Esophagus (tissue), 2 donors: ENCODE results near the gene BBX. TPM values are rescaled to one million over a fixed set of nuclear protein-coding genes. Genes with fewer than 3 reads are reported as not detected.

Experiments
- H3K27ac ChIP-seq, 2 donors: one replicate each; pipeline ENCODE4 v1.5.1; 2013; ENCODE audit warnings: low read depth in 2 of 2, mild to moderate bottlenecking in 2 of 2, inconsistent platforms in 1 of 2, low read length in 1 of 2, moderate library complexity in 1 of 2
- H3K27me3 ChIP-seq, 2 donors: one replicate each; pipeline ENCODE4 v1.6.1; 2013; ENCODE audit warnings: low read length in 2 of 2, control low read depth in 1 of 2, mild to moderate bottlenecking in 1 of 2; ENCODE audit not compliant: insufficient read depth in 2 of 2, control insufficient read depth in 1 of 2
- H3K36me3 ChIP-seq, 2 donors: one replicate each; pipeline ENCODE4 v1.6.1; 2013; ENCODE audit warnings: low read length in 1 of 2; ENCODE audit not compliant: control insufficient read depth in 2 of 2, insufficient read depth in 2 of 2
- H3K4me1 ChIP-seq, 2 donors: one replicate each; pipeline ENCODE4 v1.6.1; 2013; ENCODE audit warnings: low read length in 1 of 2; ENCODE audit not compliant: control insufficient read depth in 2 of 2, insufficient read depth in 2 of 2
- H3K4me3 ChIP-seq, 2 donors: one replicate each; pipeline ENCODE4 v1.5.1; 2013; ENCODE audit warnings: low read length in 2 of 2, mild to moderate bottlenecking in 2 of 2, low read depth in 1 of 2, moderate library complexity in 1 of 2
- H3K9me3 ChIP-seq, 2 donors: one replicate each; pipeline ENCODE4 v1.6.1; 2013; ENCODE audit warnings: mild to moderate bottlenecking in 2 of 2, low read depth in 1 of 2, low read length in 1 of 2, moderate library complexity in 1 of 2; ENCODE audit not compliant: control insufficient read depth in 2 of 2, insufficient read depth in 1 of 2
- WGBS, 2 donors: extraction: QIAGEN DNeasy Blood & Tissue Kit; methylation state at CpG; one replicate each; pipeline ENCODE4 v1.1.7; 2013; 5-methylcytosine and 5-hydroxymethylcytosine counted together
- polyA plus RNA-seq, 2 donors: library from polyadenylated mRNA; stranded (reverse); fragments of 200-250 nt; gene quantifications; one replicate each; pipeline ENCODE4 v1.2.3, GENCODE V29; 2013
- donor health status: healthy with polysubstance abuse.
- donor health status: Bipolar disorder and iron deficiency.

Gene BBX
- polyA plus RNA-seq, 2 donors, result 3.4 to 4.7 TPM

- H3K27me3 ChIP-seq, result no peaks in the 10 kb centered on the region
- H3K27ac ChIP-seq, result no peak overlapping the region
- no peaks in the 10 kb centered on the region for H3K36me3 ChIP-seq
- no peaks in the 10 kb centered on the region for H3K9me3 ChIP-seq
- 87 to 89% methylated on average over 5 of the region's 5 CpGs for WGBS, 2 donors
- H3K4me1 ChIP-seq, result no peaks in the 10 kb centered on the region
- H3K4me3 ChIP-seq, result no peak overlapping the region
These were observed 215.9 kb downstream of the BBX start for GRCh38 chr3:107738486-107739183.

DNA sequence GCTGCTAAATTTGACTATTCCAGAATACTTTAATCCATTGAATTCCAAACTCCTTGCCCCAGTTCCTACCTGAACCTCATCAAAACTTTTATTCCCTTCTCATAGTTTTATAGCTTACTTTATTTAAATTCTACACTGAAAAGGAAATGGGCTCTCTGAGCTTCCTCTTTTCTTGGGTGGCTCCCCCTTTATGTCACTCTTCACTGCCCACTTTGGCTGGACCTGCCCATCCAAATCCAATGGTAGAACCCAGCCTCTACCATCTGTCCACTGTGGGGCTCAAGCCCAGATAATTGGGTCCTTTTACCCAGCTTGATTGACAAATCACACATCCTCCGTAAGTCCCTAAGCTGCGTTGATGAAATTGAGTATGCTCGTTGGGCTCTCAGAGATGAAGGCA lies 216.5 kb downstream of the BBX start:
- Histone ChIP-seq H3K27me3 (no peaks in the 10 kb centered on the region), H3K4me1 (no peaks in the 10 kb centered on the region), H3K36me3 (no peaks in the 10 kb centered on the region), H3K27ac (no peak overlapping the region), H3K4me3 (no peak overlapping the region), H3K9me3 (no peaks in the 10 kb centered on the region)
- 62 to 64% methylated on average over 3 of the region's 3 CpGs for WGBS, 2 donors

DNA sequence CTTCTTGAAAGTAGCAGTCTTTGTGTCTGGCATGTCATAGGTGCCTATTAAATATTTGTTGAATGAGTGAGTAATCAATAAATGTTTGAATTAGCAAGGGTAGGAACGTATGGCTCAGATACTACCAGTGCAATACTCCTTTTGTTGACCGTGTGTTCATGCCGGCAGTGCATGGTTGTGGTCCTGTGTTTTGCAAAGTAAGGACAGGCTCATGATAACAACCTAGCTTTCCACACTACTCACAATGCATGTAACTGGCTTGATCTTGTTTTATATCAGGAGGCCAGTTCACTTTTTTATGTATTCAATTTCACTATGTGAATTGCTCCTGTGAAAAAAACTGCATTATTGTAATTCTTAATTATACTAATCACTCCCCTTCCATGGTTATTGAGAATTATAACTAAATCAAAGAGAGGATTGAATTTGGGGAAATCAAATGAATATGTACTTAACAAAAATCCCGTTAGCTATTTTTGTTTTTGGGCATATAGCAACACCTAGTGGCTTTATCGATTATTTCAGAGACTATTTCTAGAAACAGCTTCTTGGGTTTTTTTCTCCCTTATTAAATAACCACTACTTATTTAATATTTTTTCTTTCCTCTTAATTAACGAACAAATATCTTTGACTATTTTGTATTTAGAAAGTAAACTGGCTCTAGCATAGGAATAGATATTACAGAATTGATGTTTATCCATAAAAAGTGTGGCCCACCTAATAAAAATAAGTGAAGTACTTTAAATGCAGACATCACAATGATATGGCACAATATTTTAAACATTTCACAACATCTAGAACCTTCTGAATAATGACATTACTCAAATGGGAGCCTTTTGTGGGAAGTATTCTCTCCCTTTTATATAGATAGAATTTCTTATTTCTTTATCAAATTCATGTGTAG lies 218.5 kb downstream of the BBX start:
- Histone ChIP-seq H3K4me1 (no peaks in the 10 kb centered on the region), H3K4me3 (no peak overlapping the region), H3K36me3 (no peaks in the 10 kb centered on the region), H3K27ac (no peak overlapping the region), H3K27me3 (no peaks in the 10 kb centered on the region), H3K9me3 (no peaks in the 10 kb centered on the region)
- 49 to 50% methylated on average over 6 of the region's 6 CpGs for WGBS, 2 donors

GRCh38 chr3:107745354-107745753 lies 222.6 kb downstream of the BBX start:
- Histone ChIP-seq H3K4me1 (no peaks in the 10 kb centered on the region), H3K9me3 (no peaks in the 10 kb centered on the region), H3K4me3 (no peak overlapping the region), H3K27me3 (no peaks in the 10 kb centered on the region), H3K27ac (no peak overlapping the region), H3K36me3 (no peaks in the 10 kb centered on the region)
- WGBS, 2 donors, result 96 to 97% methylated on average over 4 of the region's 4 CpGs

DNA sequence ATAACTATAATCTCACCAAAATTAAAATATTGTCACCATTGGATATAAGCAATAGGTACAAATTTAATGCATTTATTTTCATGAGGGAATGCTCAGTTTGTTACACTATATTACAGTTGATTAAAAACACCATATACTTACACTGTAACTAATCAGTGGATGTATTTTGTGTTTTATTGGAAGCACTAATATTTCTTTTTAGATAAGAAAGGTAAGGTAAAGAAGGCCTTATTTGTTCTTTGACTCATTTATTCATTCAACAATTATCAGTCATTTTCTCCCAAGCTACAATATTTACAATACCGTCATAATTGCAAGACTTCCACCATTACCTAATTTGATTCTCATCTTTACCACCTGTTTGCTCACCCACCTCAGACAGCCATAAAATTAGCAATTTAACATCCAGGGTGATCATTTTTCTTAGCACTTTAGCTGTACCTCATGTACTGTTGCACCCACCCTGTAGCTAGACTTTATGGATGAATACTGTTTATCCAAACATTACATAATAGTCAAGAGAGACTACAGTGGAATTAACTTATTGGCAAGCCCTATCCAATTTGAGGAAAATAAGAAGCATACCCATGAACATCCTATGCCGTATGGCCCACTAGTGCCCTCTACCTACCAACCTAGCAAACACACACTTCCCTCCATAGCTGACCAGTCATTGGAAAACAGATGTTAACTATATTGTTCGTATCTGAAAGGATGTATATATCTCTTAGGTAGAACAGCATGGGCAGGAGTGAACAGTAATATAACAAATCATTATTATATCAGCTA lies 229.6 kb downstream of the BBX start:
- 74 to 86% methylated on average over 3 of the region's 3 CpGs for WGBS, 2 donors
- Histone ChIP-seq H3K4me3 (no peak overlapping the region), H3K27me3 (no peaks in the 10 kb centered on the region)

DNA sequence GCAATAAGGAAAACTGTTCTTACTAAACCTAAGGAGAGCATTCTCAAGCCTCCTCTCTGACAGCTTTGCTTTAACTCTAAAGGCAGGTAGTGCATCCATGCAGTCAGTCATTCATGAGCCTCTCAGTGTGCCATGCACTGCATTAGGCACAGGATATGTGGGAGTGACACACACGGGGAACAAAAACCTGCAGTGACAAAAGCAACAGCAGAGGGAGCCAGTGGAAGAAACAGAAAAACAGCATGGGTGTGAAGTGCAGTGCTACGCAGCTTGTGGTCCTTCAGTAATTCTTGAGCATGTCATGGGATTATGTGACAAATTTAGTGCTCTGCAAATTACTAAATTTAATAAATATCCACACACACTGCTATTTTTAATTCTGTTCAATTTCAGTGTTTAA lies 230.7 kb downstream of the BBX start:
- Histone ChIP-seq H3K27me3 (no peaks in the 10 kb centered on the region), H3K4me1 (no peaks in the 10 kb centered on the region), H3K27ac (no peak overlapping the region), H3K36me3 (peaks cover 0 to 2% of the 10 kb centered on the region in 2 donors), H3K9me3 (no peaks in the 10 kb centered on the region), H3K4me3 (no peak overlapping the region)
- 39 to 46% methylated on average over 2 of the region's 2 CpGs for WGBS, 2 donors

More for the DNA sequence above, 229.6 kb downstream of the BBX start:
- Histone ChIP-seq H3K27ac (no peak overlapping the region), H3K36me3 (peaks cover 0 to 2% of the 10 kb centered on the region in 2 donors), H3K9me3 (no peaks in the 10 kb centered on the region), H3K4me1 (no peaks in the 10 kb centered on the region)

- WGBS, 2 donors, result 68 to 77% methylated on average over 4 of the region's 4 CpGs
- H3K9me3 ChIP-seq, result no peaks in the 10 kb centered on the region
- no peak overlapping the region for H3K4me3 ChIP-seq
- no peaks in the 10 kb centered on the region for H3K4me1 ChIP-seq
- no peaks in the 10 kb centered on the region for H3K27me3 ChIP-seq
- H3K36me3 ChIP-seq, result peaks cover 0 to 2% of the 10 kb centered on the region in 2 donors
- H3K27ac ChIP-seq, result no peak overlapping the region
These were observed 231.2 kb downstream of the BBX start for GRCh38 chr3:107753976-107754375.

DNA sequence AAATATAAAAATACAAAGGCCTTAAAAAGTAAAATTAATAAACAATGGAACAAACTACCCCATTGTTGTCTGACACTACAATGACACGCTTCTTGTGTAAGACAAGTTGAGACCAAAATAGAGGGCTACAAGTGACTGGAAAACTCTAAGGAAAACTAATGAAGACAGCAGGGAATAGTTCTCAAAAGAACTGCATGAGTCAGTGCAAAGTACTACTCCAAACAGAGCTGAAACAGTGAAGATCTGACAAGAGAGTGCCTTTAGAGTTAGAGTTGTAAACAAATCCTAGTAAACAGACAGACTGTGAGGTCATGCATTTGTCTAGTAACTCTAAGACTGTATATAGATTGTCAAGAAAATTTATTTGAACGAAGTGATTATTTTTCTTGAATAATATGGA lies 233.9 kb downstream of the BBX start:
- no peaks in the 10 kb centered on the region for H3K9me3 ChIP-seq
- H3K27me3 ChIP-seq, result no peaks in the 10 kb centered on the region
- WGBS, 2 donors, result 80 to 83% methylated on average over 2 of the region's 2 CpGs
- no peaks in the 10 kb centered on the region for H3K4me1 ChIP-seq
- peaks cover 0 to 2% of the 10 kb centered on the region in 2 donors for H3K36me3 ChIP-seq
- no peak overlapping the region for H3K4me3 ChIP-seq
- H3K27ac ChIP-seq, result no peak overlapping the region

- Histone ChIP-seq H3K4me3 (no peak overlapping the region), H3K4me1 (no peaks in the 10 kb centered on the region), H3K27ac (no peak overlapping the region), H3K36me3 (peaks cover 0 to 2% of the 10 kb centered on the region in 2 donors), H3K27me3 (no peaks in the 10 kb centered on the region), H3K9me3 (no peaks in the 10 kb centered on the region)
- WGBS, 2 donors, result 90 to 91% methylated on average over 2 of the region's 2 CpGs
These were observed 234.4 kb downstream of the BBX start for GRCh38 chr3:107757140-107757539.
